HG03460 (cell line): ENCODE data around the gene FBXW11.

Source experiments
- ATAC-seq: cut with Tn5 transposase; IDR thresholded peaks from one replicate; pipeline ENCODE4 v1.9.1; 2021; ENCODE audit not compliant: unreplicated experiment

FBXW11 gene

GRCh38 chr5:171956314-171956713 lies 50.1 kb downstream of the FBXW11 start:
- no peak for ATAC-seq

- no peak for ATAC-seq
Observed at GRCh38 chr5:171955761-171956160, 50.7 kb downstream of the FBXW11 start.

GRCh38 chr5:171954721-171955120 lies 51.7 kb downstream of the FBXW11 start:
- no peak for ATAC-seq

- ATAC-seq: no peak
Observed at GRCh38 chr5:171953860-171954701, 52.4 kb downstream of the FBXW11 start.

GRCh38 chr5:171952021-171952420 lies 54.4 kb downstream of the FBXW11 start:
- no peak for ATAC-seq

- ATAC-seq: no peak
Observed at GRCh38 chr5:171951218-171951617, 55.2 kb downstream of the FBXW11 start.

- no peak for ATAC-seq
Observed at GRCh38 chr5:171946000-171946781, 60.2 kb downstream of the FBXW11 start.

GRCh38 chr5:171945476-171945875 lies 61.0 kb downstream of the FBXW11 start:
- ATAC-seq: no peak

- ATAC-seq: no peak
Observed at GRCh38 chr5:171945066-171945465, 61.4 kb downstream of the FBXW11 start.

- ATAC-seq: peak; percentile 46
Observed at GRCh38 chr5:171942112-171942516, 64.3 kb downstream of the FBXW11 start.

- peak; percentile 21 for ATAC-seq
Observed at GRCh38 chr5:171941675-171942074, 64.8 kb downstream of the FBXW11 start.

GRCh38 chr5:171941275-171941674 lies 65.2 kb downstream of the FBXW11 start:
- peak; percentile 37 for ATAC-seq

- ATAC-seq: no peak
Observed at GRCh38 chr5:171939951-171940350, 66.5 kb downstream of the FBXW11 start.

- no peak for ATAC-seq
Observed at GRCh38 chr5:171938358-171938757, 68.1 kb downstream of the FBXW11 start.

GRCh38 chr5:171937351-171937750 lies 69.1 kb downstream of the FBXW11 start:
- no peak for ATAC-seq

- no peak for ATAC-seq
Observed at GRCh38 chr5:171934586-171934985, 71.9 kb downstream of the FBXW11 start.

- no peak for ATAC-seq
Observed at GRCh38 chr5:171931163-171931562, 75.3 kb downstream of the FBXW11 start.

- ATAC-seq: no peak
Observed at GRCh38 chr5:171927345-171927941, 79.0 kb downstream of the FBXW11 start.

- ATAC-seq: peak; percentile 74
Observed at GRCh38 chr5:171926311-171926710, 80.1 kb downstream of the FBXW11 start.

- ATAC-seq: no peak
Observed at GRCh38 chr5:171924493-171925122, 81.8 kb downstream of the FBXW11 start.

- no peak for ATAC-seq
Observed at GRCh38 chr5:171920765-171921391, 85.6 kb downstream of the FBXW11 start.
